HG03039 (cell line): ENCODE results near the gene SLC35F2.
"Not testable (repeated sequence)": the region's sequence is repeated elsewhere in the genome, so short reads cannot be mapped to it uniquely, and the experiment has no call there.

ENCODE experiments used
- ATAC-seq: cut with Tn5 transposase; IDR thresholded peaks from one replicate; pipeline ENCODE4 v1.9.1; 2021; ENCODE audit warnings: mild to moderate bottlenecking, moderate library complexity; ENCODE audit not compliant: unreplicated experiment

The SLC35F2 gene

DNA sequence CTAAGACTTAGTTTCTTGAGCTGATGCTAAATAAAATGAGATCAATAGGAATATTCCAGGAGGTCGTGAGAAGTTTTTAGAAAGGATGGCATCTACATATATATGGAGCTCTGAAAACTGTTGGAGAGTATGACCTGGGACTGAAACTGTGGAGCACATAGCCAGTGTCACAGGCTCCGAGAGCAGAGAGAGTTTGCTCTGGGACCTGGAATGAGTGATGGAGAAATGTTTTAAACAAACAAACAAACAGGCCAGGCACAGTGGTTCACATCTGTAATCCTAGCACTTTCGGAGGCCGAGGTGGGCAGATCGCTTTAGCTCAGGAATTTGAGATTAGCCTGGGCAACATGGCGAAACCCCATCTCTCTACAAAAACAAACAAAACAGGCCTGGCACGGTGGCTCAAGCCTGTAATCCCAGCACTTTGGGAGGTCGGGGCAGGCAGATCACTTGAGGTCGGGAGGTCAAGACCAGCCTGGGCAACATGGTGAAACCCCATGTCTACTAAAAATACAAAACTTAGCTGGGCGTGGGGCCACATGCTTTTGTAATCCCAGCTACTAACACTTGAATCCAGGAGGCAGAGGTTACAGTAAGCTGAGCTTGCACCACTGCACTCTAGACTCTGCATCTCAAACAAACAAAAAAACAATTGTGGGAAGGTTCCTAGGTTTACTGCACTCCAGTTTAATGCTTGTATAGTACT lies 67.1 kb downstream of the SLC35F2 start:
- no peak for ATAC-seq

- no peak for ATAC-seq
These were observed 68.8 kb downstream of the SLC35F2 start for GRCh38 chr11:107789767-107790166.

DNA sequence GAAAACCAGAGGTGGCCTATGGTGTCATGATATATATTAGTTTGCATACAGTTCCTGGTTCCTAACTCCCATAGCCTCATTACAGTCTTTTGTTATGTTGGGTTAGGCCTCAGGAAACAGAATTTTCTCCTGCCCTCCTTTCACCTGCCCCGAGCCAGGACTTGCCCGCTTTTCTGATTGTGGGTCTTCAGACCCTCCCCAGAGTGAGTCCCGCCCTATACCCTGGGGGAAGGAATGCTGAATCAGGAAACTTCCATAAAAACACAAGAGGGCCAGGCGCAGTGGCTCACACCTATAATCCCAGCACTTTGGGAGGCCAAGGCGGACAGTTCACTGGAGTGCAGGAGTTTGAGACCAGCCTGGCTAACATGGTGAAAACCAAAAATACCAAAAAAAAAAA lies 70.9 kb downstream of the SLC35F2 start:
- no peak for ATAC-seq

GRCh38 chr11:107785401-107785800 lies 73.2 kb downstream of the SLC35F2 start:
- peak; percentile 81 for ATAC-seq

DNA sequence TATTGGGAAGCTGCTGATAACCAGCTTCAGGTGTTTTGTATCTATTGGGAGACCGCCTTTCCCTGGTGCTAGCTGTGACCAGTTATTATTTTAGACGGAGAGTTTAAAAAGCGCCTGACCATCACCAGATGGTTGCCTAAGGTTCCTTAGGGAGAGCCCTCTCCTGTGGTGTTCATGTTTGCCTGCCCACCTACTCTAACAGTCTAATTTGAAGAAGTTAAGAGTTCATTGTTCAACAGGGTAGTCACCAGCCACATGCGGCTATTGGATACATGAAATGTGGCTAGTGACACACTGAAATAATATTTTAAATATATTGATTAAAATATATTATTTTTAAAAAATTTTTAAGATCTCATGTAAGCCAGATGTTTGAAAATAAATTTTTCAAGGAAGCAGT lies 75.5 kb downstream of the SLC35F2 start:
- ATAC-seq: no peak

GRCh38 chr11:107780775-107781174 lies 77.8 kb downstream of the SLC35F2 start:
- ATAC-seq: no peak

- no peak for ATAC-seq
These were observed 78.5 kb downstream of the SLC35F2 start for GRCh38 chr11:107780136-107780535.

GRCh38 chr11:107778839-107779517 lies 79.6 kb downstream of the SLC35F2 start:
- no peak for ATAC-seq

- peak; percentile 53 for ATAC-seq
These were observed 81.5 kb downstream of the SLC35F2 start for GRCh38 chr11:107777110-107777509.

GRCh38 chr11:107776062-107776461 lies 82.5 kb downstream of the SLC35F2 start:
- ATAC-seq: no peak

GRCh38 chr11:107770551-107770951 lies 88.0 kb downstream of the SLC35F2 start:
- no peak for ATAC-seq

DNA sequence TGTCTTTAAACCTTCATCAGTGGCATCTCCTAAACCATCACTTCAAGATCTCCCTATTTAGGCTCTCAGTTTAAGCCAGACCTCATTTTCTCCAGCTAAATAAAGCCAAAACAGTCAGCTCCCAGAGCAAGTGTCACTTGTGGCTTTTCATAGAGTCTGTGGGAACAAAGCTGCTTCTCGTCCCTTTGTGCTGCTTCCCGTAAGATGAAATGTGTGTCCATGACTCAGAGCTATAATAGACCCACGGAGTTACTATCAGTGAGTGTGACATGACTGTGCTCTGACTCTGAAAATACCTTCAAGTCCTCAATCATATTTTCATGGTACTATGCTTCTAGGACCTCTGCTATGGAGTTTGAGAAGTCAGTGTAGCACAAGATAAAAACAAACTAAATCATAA lies 89.4 kb downstream of the SLC35F2 start:
- ATAC-seq: no peak

GRCh38 chr11:107758719-107759355 lies 99.8 kb downstream of the SLC35F2 start:
- ATAC-seq: not testable (repeated sequence)

GRCh38 chr11:107757661-107758060 lies 100.9 kb downstream of the SLC35F2 start:
- no peak for ATAC-seq

GRCh38 chr11:107756553-107756952 lies 102.0 kb downstream of the SLC35F2 start:
- no peak for ATAC-seq

- ATAC-seq: no peak
These were observed 105.4 kb downstream of the SLC35F2 start for GRCh38 chr11:107752949-107753822.

- no peak for ATAC-seq
These were observed 106.1 kb downstream of the SLC35F2 start for GRCh38 chr11:107752508-107752907.

DNA sequence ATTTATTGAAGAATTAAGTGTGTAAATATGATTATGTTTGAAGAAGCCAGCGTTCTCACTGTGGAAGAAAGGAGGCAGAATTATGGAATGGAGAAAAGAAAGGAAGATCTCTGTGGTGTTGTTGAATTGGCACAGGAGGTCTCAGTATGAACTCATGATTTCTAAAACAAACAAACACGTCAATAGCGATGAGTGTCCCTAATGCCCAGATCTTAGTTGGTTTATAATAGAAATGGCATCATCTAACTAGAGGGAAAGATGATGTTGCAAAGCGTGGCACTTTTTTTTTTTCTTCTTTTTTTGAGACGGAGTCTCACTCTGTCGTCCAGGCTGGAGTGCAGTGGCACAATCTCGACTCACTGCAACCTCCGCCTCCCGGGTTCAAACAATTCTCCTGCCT lies 107.5 kb downstream of the SLC35F2 start:
- no peak for ATAC-seq

DNA sequence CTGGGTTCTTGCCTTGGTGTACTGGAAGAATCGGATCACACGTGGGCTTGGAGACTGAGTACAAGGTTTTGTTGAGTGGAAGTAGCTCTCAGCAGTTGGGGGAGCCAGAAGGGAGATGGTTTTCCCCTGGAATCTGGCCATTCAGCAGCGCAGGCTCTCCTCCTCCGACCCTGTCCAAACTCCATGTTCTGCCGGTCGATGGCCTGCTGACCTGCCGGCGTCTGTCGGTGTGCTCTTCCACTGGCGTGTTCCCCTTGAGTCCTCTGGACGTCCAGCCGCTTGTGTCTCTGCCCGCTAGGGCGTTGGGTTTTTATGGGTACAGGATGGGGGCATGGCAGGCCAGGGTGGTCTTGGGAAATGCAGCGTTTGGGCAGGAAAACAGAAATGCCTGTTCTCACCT lies 108.3 kb downstream of the SLC35F2 start:
- ATAC-seq: no peak

- ATAC-seq: no peak
These were observed 111.0 kb downstream of the SLC35F2 start for GRCh38 chr11:107747622-107748021.

GRCh38 chr11:107744736-107745135 lies 113.9 kb downstream of the SLC35F2 start:
- ATAC-seq: no peak
